SK-N-MC (cell line): ENCODE results near the gene ASB16.

Source experiments
- DNase-seq: peaks from one replicate; pipeline ENCODE4 v3.0.0-alpha.2; 2011; ENCODE audit warnings: low read depth, low spot score
- H3K27ac ChIP-seq: fragments of 200-600 bp; sonication (generic); 2 replicates; pipeline ENCODE4 v1.5.1; 2016; ENCODE audit warnings: mixed run types
- H3K36me3 ChIP-seq: fragments of 200-600 bp; sonication (generic); 2 replicates; pipeline ENCODE4 v1.6.1; 2017; ENCODE audit warnings: antibody characterized with exemption, low read length, mixed read lengths; ENCODE audit not compliant: insufficient read depth
- H3K4me3 ChIP-seq: fragments of 200-600 bp; sonication (generic); 2 replicates; pipeline ENCODE4 v1.5.1; 2016
- H3K9ac ChIP-seq: fragments of 200-600 bp; sonication (generic); 2 replicates; pipeline ENCODE4 v1.8.0; 2017; ENCODE audit warnings: mixed run types, mixed read lengths; ENCODE audit not compliant: insufficient read length
- H3K9me3 ChIP-seq: fragments of 200-600 bp; sonication (generic); 2 replicates; pipeline ENCODE4 v1.6.1; 2017; ENCODE audit warnings: low read depth, mild to moderate bottlenecking, antibody characterized with exemption, low read length, moderate library complexity, mixed read lengths
- EZH2 ChIP-seq: fragments of 200-600 bp; sonication (generic); IDR thresholded peaks from one replicate; pipeline ENCODE4 v1.6.1; 2017; ENCODE audit warnings: antibody characterized with exemption
- FOXP2 ChIP-seq: optimal IDR thresholded peaks from 2 replicates; pipeline ENCODE3; 2011; ENCODE audit warnings: mild to moderate bottlenecking, moderate library complexity; ENCODE audit not compliant: insufficient read depth; ENCODE audit errors: extremely low read length, control extremely low read depth
- POLR2AphosphoS5 ChIP-seq: IDR thresholded peaks from 2 replicates; pipeline ENCODE4 v1.6.1; 2012; ENCODE audit warnings: mild to moderate bottlenecking, low read depth, low read length, borderline replicate concordance

The ASB16 gene

GRCh38 chr17:44216694-44217093 lies 46.2 kb downstream of the ASB16 start:
- Histone ChIP-seq H3K27ac (no peak overlapping the region), H3K36me3 (peaks cover 56% of the 10 kb centered on the region), H3K9me3 (no peaks in the 10 kb centered on the region), H3K4me3 (peak overlapping the region; percentile 98), H3K9ac (peak overlapping the region; percentile 89)
- DNase-seq = no peak
- TF ChIP-seq EZH2 (no peak), FOXP2 (no peak), POLR2AphosphoS5 (no peak)

- H3K9me3 ChIP-seq = no peaks in the 10 kb centered on the region
- H3K27ac ChIP-seq = peak overlapping the region; percentile 87
- H3K4me3 ChIP-seq = peak overlapping the region; percentile 98
- no peak for DNase-seq
- TF ChIP-seq POLR2AphosphoS5 = no peak
- TF ChIP-seq FOXP2 = no peak
- no peak for TF ChIP-seq EZH2
- H3K36me3 ChIP-seq = peaks cover 48% of the 10 kb centered on the region
- H3K9ac ChIP-seq = peak overlapping the region; percentile 89
Measured at GRCh38 chr17:44217738-44218343, 47.3 kb downstream of the ASB16 start.

GRCh38 chr17:44218344-44219107 lies 48.0 kb downstream of the ASB16 start:
- H3K4me3 ChIP-seq = peak overlapping the region; percentile 98
- H3K27ac ChIP-seq = peak overlapping the region; percentile 98
- peak overlapping the region; percentile 93 for H3K9ac ChIP-seq
- TF ChIP-seq EZH2 (no peak), FOXP2 (no peak), POLR2AphosphoS5 (peak; percentile 45)
- no peak for DNase-seq
- no peaks in the 10 kb centered on the region for H3K9me3 ChIP-seq
- H3K36me3 ChIP-seq = peaks cover 41% of the 10 kb centered on the region

- H3K36me3 ChIP-seq = peaks cover 35% of the 10 kb centered on the region
- no peaks in the 10 kb centered on the region for H3K9me3 ChIP-seq
- peak overlapping the region; percentile 98 for H3K27ac ChIP-seq
- no peak for DNase-seq
- peak overlapping the region; percentile 98 for H3K4me3 ChIP-seq
- TF ChIP-seq EZH2 (no peak), FOXP2 (no peak), POLR2AphosphoS5 (no peak)
- H3K9ac ChIP-seq = peak overlapping the region; percentile 93
Measured at GRCh38 chr17:44219108-44219615, 48.7 kb downstream of the ASB16 start.

GRCh38 chr17:44219616-44220212 lies 49.2 kb downstream of the ASB16 start, which contains the start of gene UBTF:
Gene UBTF (minus strand): TSS chr17:44219675. CDS start chr17:44218229, 1,446 bp downstream.
- TF ChIP-seq FOXP2 = no peak
- TF ChIP-seq POLR2AphosphoS5 = 0 out of 2 replicates have a peak, but pooled peaks have one; percentile 2
- Histone ChIP-seq H3K9me3 (no peaks in the 10 kb centered on the region), H3K36me3 (peaks cover 30% of the 10 kb centered on the region), H3K9ac (peak within 1 kb of the TSS; percentile 99), H3K4me3 (peak within 1 kb of the TSS; percentile 98), H3K27ac (peak within 1 kb of the TSS; percentile 98)
- no peak for DNase-seq

- DNase-seq = no peak
Measured at GRCh38 chr17:44220213-44221083, 49.9 kb downstream of the ASB16 start.

GRCh38 chr17:44221084-44221861 lies 50.8 kb downstream of the ASB16 start:
- H3K36me3 ChIP-seq = peaks cover 14% of the 10 kb centered on the region
- TF ChIP-seq EZH2 (no peak), POLR2AphosphoS5 (peak; percentile 52; the same call in 1 of the 2 replicates)
- H3K9ac ChIP-seq = peak overlapping the region; percentile 99
- H3K9me3 ChIP-seq = no peaks in the 10 kb centered on the region
- DNase-seq = no peak
- peak overlapping the region; percentile 90 for H3K27ac ChIP-seq
- peak overlapping the region; percentile 98 for H3K4me3 ChIP-seq

More at GRCh38 chr17:44220213-44221083, 49.9 kb downstream of the ASB16 start:
- peaks cover 22% of the 10 kb centered on the region for H3K36me3 ChIP-seq
- H3K4me3 ChIP-seq = peak overlapping the region; percentile 98
- peak overlapping the region; percentile 99 for H3K9ac ChIP-seq
- no peaks in the 10 kb centered on the region for H3K9me3 ChIP-seq
- H3K27ac ChIP-seq = peak overlapping the region; percentile 98
- TF ChIP-seq POLR2AphosphoS5 (peak; percentile 51; the same call in 1 of the 2 replicates), EZH2 (no peak), FOXP2 (no peak)
